ENCODE results near the gene TBCB. TPM values are rescaled to one million over a fixed set of nuclear protein-coding genes. Genes with fewer than 3 reads are reported as not detected.

Gene TBCB
- total RNA-seq, 4 donors from 2014 or later = 57.2 to 143 (median 104) TPM

GRCh38 chr19:36149673-36150406 lies 34.6 kb downstream of the TBCB start:
- peaks cover 0 to 15% of the 10 kb centered on the region in 2 donors for H3K4me1 ChIP-seq
- H3K4me3 ChIP-seq (replicated peaks in 1 of 3) = no peak overlapping the region
- 69 to 77% methylated on average over 12 to 13 of the region's 13 CpGs for WGBS, 2 donors
- peaks cover 27 to 55% of the 10 kb centered on the region in 2 donors for H3K36me3 ChIP-seq
- no peak for TF ChIP-seq POLR2A (IDR thresholded peaks at IDR 0.05)
- TF ChIP-seq, protein P1, sequence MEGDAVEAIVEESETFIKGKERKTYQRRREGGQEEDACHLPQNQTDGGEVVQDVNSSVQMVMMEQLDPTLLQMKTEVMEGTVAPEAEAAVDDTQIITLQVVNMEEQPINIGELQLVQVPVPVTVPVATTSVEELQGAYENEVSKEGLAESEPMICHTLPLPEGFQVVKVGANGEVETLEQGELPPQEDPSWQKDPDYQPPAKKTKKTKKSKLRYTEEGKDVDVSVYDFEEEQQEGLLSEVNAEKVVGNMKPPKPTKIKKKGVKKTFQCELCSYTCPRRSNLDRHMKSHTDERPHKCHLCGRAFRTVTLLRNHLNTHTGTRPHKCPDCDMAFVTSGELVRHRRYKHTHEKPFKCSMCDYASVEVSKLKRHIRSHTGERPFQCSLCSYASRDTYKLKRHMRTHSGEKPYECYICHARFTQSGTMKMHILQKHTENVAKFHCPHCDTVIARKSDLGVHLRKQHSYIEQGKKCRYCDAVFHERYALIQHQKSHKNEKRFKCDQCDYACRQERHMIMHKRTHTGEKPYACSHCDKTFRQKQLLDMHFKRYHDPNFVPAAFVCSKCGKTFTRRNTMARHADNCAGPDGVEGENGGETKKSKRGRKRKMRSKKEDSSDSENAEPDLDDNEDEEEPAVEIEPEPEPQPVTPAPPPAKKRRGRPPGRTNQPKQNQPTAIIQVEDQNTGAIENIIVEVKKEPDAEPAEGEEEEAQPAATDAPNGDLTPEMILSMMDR (IDR thresholded peaks at IDR 0.05) = no peak
- peak; percentile 74 to 82 for DNase-seq
- no peaks in the 10 kb centered on the region for H3K9me3 ChIP-seq
- H3K27ac ChIP-seq = peak overlapping the region in 2 of 3 donors; percentile 30 to 93
- intact Hi-C loops (cut with DNase I) = no loop called here
- H3K27me3 ChIP-seq = no peaks in the 10 kb centered on the region

DNA sequence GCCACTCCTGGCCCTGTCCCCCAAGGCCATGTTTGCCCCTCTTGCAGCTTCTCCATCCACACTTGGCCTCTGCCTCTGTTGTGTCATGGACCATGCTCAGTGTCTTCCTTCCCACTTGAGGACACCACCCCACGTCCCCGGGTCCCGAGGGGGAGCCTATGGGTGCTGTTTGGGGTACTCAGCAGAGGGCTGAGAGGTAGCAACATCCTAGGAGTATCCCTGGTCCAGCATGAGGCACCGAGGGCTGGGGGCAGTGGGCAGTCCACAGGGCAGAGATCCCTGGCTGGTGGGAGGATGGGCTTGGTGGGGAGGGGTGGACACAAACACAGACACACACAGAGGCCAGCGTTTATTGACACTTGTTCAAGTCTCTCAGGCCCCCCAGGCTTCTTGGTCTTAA lies 35.3 kb downstream of the TBCB start:
- Histone ChIP-seq H3K27ac (peak overlapping the region in 2 of 3 donors; percentile 93 to 94), H3K27me3 (no peaks in the 10 kb centered on the region), H3K9me3 (no peaks in the 10 kb centered on the region), H3K4me1 (peaks cover 0 to 15% of the 10 kb centered on the region in 2 donors), H3K4me3 (replicated peaks in 1 of 3) (no peak overlapping the region), H3K36me3 (peaks cover 25 to 49% of the 10 kb centered on the region in 2 donors)
- intact Hi-C loops (cut with DNase I) = no loop called here
- WGBS, 2 donors = 71 to 76% methylated on average over 5 of the region's 5 CpGs
- TF ChIP-seq, protein P1 (IDR thresholded peaks at IDR 0.05) = no peak
- TF ChIP-seq POLR2A (IDR thresholded peaks at IDR 0.05) = no peak
- DNase-seq = no peak

DNA sequence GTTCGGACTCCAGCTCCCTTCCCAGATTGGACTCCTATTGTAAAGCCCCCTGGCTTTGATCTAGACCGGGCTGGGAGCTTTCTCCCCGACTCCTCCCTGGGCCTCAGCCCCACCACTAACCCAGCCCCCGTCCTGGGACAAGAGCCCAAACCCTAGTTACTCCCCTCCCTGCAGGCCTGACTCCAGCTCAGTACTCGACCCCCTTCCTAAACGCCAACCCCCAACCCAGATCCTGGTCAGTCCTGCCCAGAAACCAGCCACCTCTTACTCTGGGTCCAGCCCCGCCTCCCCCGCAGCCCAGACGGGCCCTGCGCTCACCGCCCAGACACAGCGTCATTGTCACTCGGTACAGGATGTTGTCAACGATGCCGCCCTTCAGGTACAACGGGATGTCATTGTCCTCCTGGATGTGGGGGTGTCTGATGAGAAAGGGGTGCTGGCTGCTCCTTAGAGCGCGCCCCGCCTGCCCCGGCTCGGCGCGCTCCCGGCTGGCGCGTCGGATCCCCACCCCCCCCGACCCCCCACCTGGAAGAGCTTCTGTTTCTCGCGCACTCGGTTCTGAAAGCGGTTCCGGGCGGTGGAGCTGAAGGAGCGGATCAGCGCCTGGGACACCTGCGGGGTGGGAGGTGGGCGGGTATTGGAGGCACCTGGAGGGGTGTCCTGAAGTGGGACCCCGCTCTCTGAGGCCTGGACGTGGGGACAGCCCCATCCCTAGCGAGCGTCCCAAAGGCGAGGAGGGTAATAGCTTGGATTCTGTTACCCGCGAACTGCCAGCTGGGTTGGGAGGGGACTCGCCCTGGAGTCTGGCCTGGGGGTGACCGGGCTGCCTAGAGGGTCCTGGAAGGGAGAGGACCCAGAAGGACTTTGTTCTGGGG lies 36.1 kb downstream of the TBCB start:
- no peaks in the 10 kb centered on the region for H3K27me3 ChIP-seq
- intact Hi-C loops (cut with DNase I) = no loop called here
- WGBS, 2 donors = 34 to 49% methylated on average over 17 to 20 of the region's 47 CpGs
- peak; percentile 64 to 65 for DNase-seq
- H3K4me1 ChIP-seq = peaks cover 0 to 15% of the 10 kb centered on the region in 2 donors
- peaks cover 17 to 41% of the 10 kb centered on the region in 2 donors for H3K36me3 ChIP-seq
- H3K9me3 ChIP-seq = no peaks in the 10 kb centered on the region
- peak overlapping the region in 2 of 3 donors; percentile 57 to 59 for H3K4me3 ChIP-seq (replicated peaks in 1 of 3)
- TF ChIP-seq, protein P1 (IDR thresholded peaks at IDR 0.05) = no peak
- peak in 1 of 2 donors; percentile 43 for TF ChIP-seq POLR2A (IDR thresholded peaks at IDR 0.05)
- peak overlapping the region; percentile 93 to 94 (median 94) for H3K27ac ChIP-seq

DNA sequence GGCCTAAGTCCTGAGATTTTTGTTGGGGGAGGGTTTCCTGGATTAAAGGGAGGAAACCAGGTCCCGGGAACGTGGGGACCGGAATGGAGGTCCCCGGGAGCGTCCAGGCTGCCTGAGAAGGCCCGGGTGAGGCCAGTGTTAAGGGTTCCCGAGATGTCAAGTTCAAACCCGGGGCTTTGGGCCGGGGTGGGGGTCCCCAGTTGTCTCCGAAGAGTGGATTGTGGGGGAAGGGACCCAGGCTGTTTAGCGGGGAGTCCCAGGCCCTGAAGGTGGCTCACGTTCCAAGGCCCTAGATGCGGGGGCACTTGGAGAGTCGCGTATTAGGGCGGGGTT lies 36.7 kb downstream of the TBCB start:
- peak in 1 of 2 donors; percentile 16 for DNase-seq
- H3K27ac ChIP-seq = peak overlapping the region; percentile 93 to 94 (median 94)
- H3K4me1 ChIP-seq = peaks cover 0 to 15% of the 10 kb centered on the region in 2 donors
- peak overlapping the region in 2 of 3 donors; percentile 57 to 59 for H3K4me3 ChIP-seq (replicated peaks in 1 of 3)
- intact Hi-C loops (cut with DNase I) = no loop called here
- peaks cover 11 to 35% of the 10 kb centered on the region in 2 donors for H3K36me3 ChIP-seq
- H3K9me3 ChIP-seq = no peaks in the 10 kb centered on the region
- no peaks in the 10 kb centered on the region for H3K27me3 ChIP-seq
- TF ChIP-seq, protein P1 (IDR thresholded peaks at IDR 0.05) = no peak
- no peak for TF ChIP-seq POLR2A (IDR thresholded peaks at IDR 0.05)
- WGBS, 2 donors = 27 to 45% methylated on average over 16 of the region's 16 CpGs
